ENCODE results near the gene LPAR1.

GRCh38 chr9:110923601-110924000 lies 114.7 kb downstream of the LPAR1 start:
- TF ChIP-seq CTCF (IDR thresholded peaks at IDR 0.05; ENCODE audit: insufficient read depth, low read length) (no peak), POLR2AphosphoS5 (IDR thresholded peaks at IDR 0.05; ENCODE audit: low read depth) (no peak), GABPA (IDR thresholded peaks at IDR 0.05; ENCODE audit: low read depth) (no peak), REST (IDR thresholded peaks at IDR 0.05; ENCODE audit: insufficient replicate concordance, low read depth) (no peak)
